ENCODE data around the gene JAKMIP2. TPM values are rescaled to one million over a fixed set of nuclear protein-coding genes. Genes with fewer than 3 reads are reported as not detected.
"Not testable (repeated sequence)": the region's sequence is repeated elsewhere in the genome, so short reads cannot be mapped to it uniquely, and the experiment has no call there.

JAKMIP2 gene
- total RNA-seq, 1 experiment from 2014 or later, result 10.9 TPM

GRCh38 chr5:147803926-147804325 lies 21.4 kb upstream of the JAKMIP2 start (continued):
- TF ChIP-seq ZMAT4 (CRISPR knock-in tag; IDR thresholded peaks at IDR 0.05), result no peak

- H3K27me3 Mint-ChIP-seq (ENCODE audit: low read depth); H3K27ac Mint-ChIP-seq; H3K36me3 Mint-ChIP-seq; CTCF ChIA-PET; ATAC-seq; H3K4me3 Mint-ChIP-seq; H3K9me3 Mint-ChIP-seq; DNase-seq (ENCODE audit: low spot score); POLR2A ChIA-PET; H3K4me1 Mint-ChIP-seq: not testable (repeated sequence)
Observed at GRCh38 chr5:147803161-147803560, 20.6 kb upstream of the JAKMIP2 start.

- peaks cover 6% of the 10 kb centered on the region; the same call in 1 of the 2 replicates for H3K4me1 Mint-ChIP-seq
- H3K36me3 Mint-ChIP-seq, result no peaks in the 10 kb centered on the region
- DNase-seq (ENCODE audit: low spot score) (no peak), ATAC-seq (no peak)
- POLR2A ChIA-PET, result no interaction called here
- no peaks in the 10 kb centered on the region for H3K9me3 Mint-ChIP-seq
- H3K27me3 Mint-ChIP-seq (ENCODE audit: low read depth), result no peaks in the 10 kb centered on the region; the same call in 1 of the 2 replicates
- no peak overlapping the region for H3K4me3 Mint-ChIP-seq
- no peak overlapping the region for H3K27ac Mint-ChIP-seq
- CTCF ChIA-PET, result no interaction called here
- TF ChIP-seq JAZF1 (CRISPR knock-in tag; IDR thresholded peaks at IDR 0.05) (no peak), NFATC4 (CRISPR knock-in tag; IDR thresholded peaks at IDR 0.05) (no peak), ZNF671 (CRISPR knock-in tag; IDR thresholded peaks at IDR 0.05) (no peak), CREM (CRISPR knock-in tag; IDR thresholded peaks at IDR 0.05) (no peak), ARID4B (CRISPR knock-in tag; IDR thresholded peaks at IDR 0.05; ENCODE audit: borderline replicate concordance) (no peak), ZSCAN18 (CRISPR knock-in tag; IDR thresholded peaks at IDR 0.05) (no peak), NR2C2 (CRISPR knock-in tag; IDR thresholded peaks at IDR 0.05) (no peak)
Observed at GRCh38 chr5:147801461-147801860, 18.9 kb upstream of the JAKMIP2 start.

- Mint-ChIP-seq H3K27me3 (ENCODE audit: low read depth) (no peaks in the 10 kb centered on the region; the same call in 1 of the 2 replicates), H3K4me3 (no peak overlapping the region), H3K4me1 (peaks cover 6% of the 10 kb centered on the region; the same call in 1 of the 2 replicates), H3K27ac (no peak overlapping the region), H3K9me3 (no peaks in the 10 kb centered on the region), H3K36me3 (no peaks in the 10 kb centered on the region)
- CTCF ChIA-PET, result no interaction called here
- no peak for DNase-seq (ENCODE audit: low spot score)
- ATAC-seq, result no peak
- POLR2A ChIA-PET, result no interaction called here
- TF ChIP-seq FOXJ3 (CRISPR knock-in tag; IDR thresholded peaks at IDR 0.05; ENCODE audit: borderline replicate concordance) (no peak), RORB (CRISPR knock-in tag; IDR thresholded peaks at IDR 0.05) (no peak), PRRX2 (CRISPR knock-in tag; IDR thresholded peaks at IDR 0.05) (no peak), ZNF263 (CRISPR knock-in tag; IDR thresholded peaks at IDR 0.05; ENCODE audit: low read depth) (no peak), ZNF138 (CRISPR knock-in tag; conservative IDR thresholded peaks at IDR 0.05) (no peak), FOXP1 (CRISPR knock-in tag; IDR thresholded peaks at IDR 0.05; ENCODE audit: borderline replicate concordance) (no peak), CTCF (IDR thresholded peaks at IDR 0.05) (no peak), ZNF121 (CRISPR knock-in tag; IDR thresholded peaks at IDR 0.05) (no peak), TP53 (CRISPR knock-in tag; IDR thresholded peaks at IDR 0.05) (no peak), GABPB1 (CRISPR knock-in tag; IDR thresholded peaks at IDR 0.05) (no peak), E2F5 (CRISPR knock-in tag; IDR thresholded peaks at IDR 0.05) (no peak), CBFB (CRISPR knock-in tag; IDR thresholded peaks at IDR 0.05; ENCODE audit: low read depth) (no peak), ESRRA (CRISPR knock-in tag; IDR thresholded peaks at IDR 0.05; ENCODE audit: borderline replicate concordance) (no peak), TCF7 (CRISPR knock-in tag; IDR thresholded peaks at IDR 0.05; ENCODE audit: low read depth) (no peak), ATF3 (CRISPR knock-in tag; conservative IDR thresholded peaks at IDR 0.05) (no peak)
Observed at GRCh38 chr5:147800491-147800890, 18.0 kb upstream of the JAKMIP2 start.
